ENCODE results near the gene AGBL3. TPM values are rescaled to one million over a fixed set of nuclear protein-coding genes. Genes with fewer than 3 reads are reported as not detected.

Gene AGBL3
- polyA plus RNA-seq, 2 of the 4 experiments (the other 2 are of a cell fraction), result 2.2 to 4.3 TPM

- no peak for TF ChIP-seq TP53 (CRISPR knock-in tag; IDR thresholded peaks at IDR 0.05)
- TF ChIP-seq PHF8 (IDR thresholded peaks at IDR 0.05; ENCODE audit: borderline replicate concordance, low read depth), result no peak
- no peak for TF ChIP-seq BHLHE40 (IDR thresholded peaks at IDR 0.05; ENCODE audit: low read depth, low read length)
- TF ChIP-seq JUN (IDR thresholded peaks at IDR 0.05), result no peak
- no peak for TF ChIP-seq SREBF2 (IDR thresholded peaks at IDR 0.05)
- no peak for TF ChIP-seq RARB (CRISPR knock-in tag; IDR thresholded peaks at IDR 0.05)
- no peak for TF ChIP-seq KDM1A (IDR thresholded peaks at IDR 0.05; ENCODE audit: low read depth)
- no peak for TF ChIP-seq CTCF (IDR thresholded peaks at IDR 0.05)
- no peak for TF ChIP-seq KDM5A (IDR thresholded peaks at IDR 0.05)
- Histone ChIP-seq H3K27ac (no peak overlapping the region), H3K4me1 (no peaks in the 10 kb centered on the region), H3K4me3 (no peak overlapping the region), H3K4me2 (no peak overlapping the region), H3K9me3 (no peaks in the 10 kb centered on the region)
- DNase-seq (ENCODE audit: low read depth in 1 of 2, low spot score in 1 of 2), result no peak
- ChIA-PET POLR2A (no interaction called here), CTCF (interaction anchor here (1.2 to 1.4 kb wide), 2 partner anchors 13 to 32 kb away, joined by 3 to 4 read pairs; no protein-coding TSS in a partner anchor)
- no peak for FAIRE-seq
- 57% methylated on average over 7 of the region's 7 CpGs for WGBS (ENCODE audit: missing lambda C conversion rate)
- no peak for ATAC-seq
Observed at GRCh38 chr7:135077642-135078041, 91.3 kb downstream of the AGBL3 start.

GRCh38 chr7:135078051-135078450, 91.7 kb downstream of the AGBL3 start:
- POLR2A ChIA-PET, result no interaction called here
- Histone ChIP-seq H3K4me3 (no peak overlapping the region), H3K27ac (no peak overlapping the region), H3K9me3 (no peaks in the 10 kb centered on the region), H3K4me1 (no peaks in the 10 kb centered on the region), H3K4me2 (no peak overlapping the region)
- TF ChIP-seq TP53 (CRISPR knock-in tag; IDR thresholded peaks at IDR 0.05) (no peak), POLR2AphosphoS2 (conservative IDR thresholded peaks at IDR 0.05; ENCODE audit: low read length) (no peak), SMC3 (IDR thresholded peaks at IDR 0.05) (no peak), SREBF2 (IDR thresholded peaks at IDR 0.05) (no peak), ESRRA (IDR thresholded peaks at IDR 0.05; ENCODE audit: borderline replicate concordance, low read length) (no peak), ZNF302 (CRISPR knock-in tag; IDR thresholded peaks at IDR 0.05) (no peak), CEBPB (IDR thresholded peaks at IDR 0.05) (no peak), USF2 (IDR thresholded peaks at IDR 0.05) (no peak), BCL3 (IDR thresholded peaks at IDR 0.05) (no peak), ZFP36 (IDR thresholded peaks at IDR 0.05; ENCODE audit: borderline replicate concordance, partially characterized antibody) (no peak), CHD2 (IDR thresholded peaks at IDR 0.05; ENCODE audit: low read length, partially characterized antibody) (no peak), CHD4 (IDR thresholded peaks at IDR 0.05; ENCODE audit: borderline replicate concordance) (no peak), MAZ (IDR thresholded peaks at IDR 0.05; ENCODE audit: borderline replicate concordance, low read depth, low read length) (no peak), ZC3H11A (IDR thresholded peaks at IDR 0.05) (no peak), HOXB5 (CRISPR knock-in tag; IDR thresholded peaks at IDR 0.05) (no peak), NPAS2 (CRISPR knock-in tag; IDR thresholded peaks at IDR 0.05; ENCODE audit: borderline replicate concordance) (no peak), PBX3 (IDR thresholded peaks at IDR 0.05) (no peak)
- ATAC-seq (peak in 1 of 2 experiments; percentile 38; a peak in 3 of 6 replicates), FAIRE-seq (no peak), DNase-seq (ENCODE audit: low read depth in 1 of 2, low spot score in 1 of 2) (no peak)
- CTCF ChIA-PET, result interaction anchor here (1.2 to 1.5 kb wide), 2 partner anchors 33 to 92 kb away, joined by 3 read pairs; partner anchors contain the start of gene AGBL3
